HepG2 (cell line): ENCODE data around the gene PRSS48. TPM values are rescaled to one million over a fixed set of nuclear protein-coding genes. Genes with fewer than 3 reads are reported as not detected.

ENCODE experiments used
- CCAR2 ChIP-seq: fragments of 200-400 bp; formaldehyde crosslinking; optimal IDR thresholded peaks from 2 replicates; pipeline ENCODE3; 2018; ENCODE audit warnings: low read depth, mild to moderate bottlenecking, low read length, moderate library complexity
- E2F2 ChIP-seq: sonication (generic); formaldehyde crosslinking; IDR thresholded peaks from 2 replicates; pipeline ENCODE4 v1.4.0; 2020; ENCODE audit warnings: missing genetic modification reagents, borderline replicate concordance
- EP300 ChIP-seq, 3 experiments: sonication (generic) in 1 of 3; formaldehyde crosslinking in 1 of 3; IDR thresholded peaks; 2 replicates each; pipeline versions ENCODE4 v1.5.1 to v1.6.1; 2011 to 2020; ENCODE audit warnings: low read depth in 2 of 3, low read length in 2 of 3, borderline replicate concordance in 1 of 3, improper control_type of control experiment in 1 of 3, mild to moderate bottlenecking in 1 of 3, missing genetic modification reagents in 1 of 3, moderate library complexity in 1 of 3
- GATA4 ChIP-seq: sonication (generic); IDR thresholded peaks from 2 replicates; pipeline ENCODE4 v1.6.1; 2016; ENCODE audit warnings: antibody characterized with exemption, low read depth, borderline replicate concordance
- IRF1 ChIP-seq: sonication (generic); formaldehyde crosslinking; IDR thresholded peaks from 2 replicates; pipeline ENCODE4 v1.4.0; 2020; ENCODE audit warnings: low read depth, mild to moderate bottlenecking, missing genetic modification reagents
- ISX ChIP-seq: sonication (generic); formaldehyde crosslinking; conservative IDR thresholded peaks from 2 replicates; pipeline ENCODE4 v1.5.0; 2020; ENCODE audit warnings: missing genetic modification reagents
- PHF21A ChIP-seq: sonication (generic); formaldehyde crosslinking; IDR thresholded peaks from 2 replicates; pipeline ENCODE4 v1.5.0; 2020; ENCODE audit warnings: mild to moderate bottlenecking, missing genetic modification reagents
- POLR2AphosphoS5 ChIP-seq: IDR thresholded peaks from 2 replicates; pipeline ENCODE4 v1.6.1; 2012; ENCODE audit warnings: low read depth, low read length
- SMC3 ChIP-seq: IDR thresholded peaks from 2 replicates; pipeline ENCODE4 v1.6.1; 2011; ENCODE audit warnings: low read length, improper control_type of control experiment
- TGIF2 ChIP-seq: IDR thresholded peaks from 2 replicates; pipeline ENCODE4 v1.6.1; 2016; ENCODE audit warnings: control low read depth, missing compliant biosample characterization
- ZFP82 ChIP-seq: sonication (generic); formaldehyde crosslinking; IDR thresholded peaks from 2 replicates; pipeline ENCODE4 v1.5.1; 2020; ENCODE audit warnings: mild to moderate bottlenecking, missing genetic modification reagents, borderline replicate concordance
- ZNF253 ChIP-seq: sonication (generic); formaldehyde crosslinking; IDR thresholded peaks from 2 replicates; pipeline ENCODE4 v1.8.0; 2022; ENCODE audit warnings: mild to moderate bottlenecking, missing genetic modification reagents, borderline replicate concordance
- ZNF329 ChIP-seq: sonication (generic); formaldehyde crosslinking; IDR thresholded peaks from 2 replicates; pipeline ENCODE4 v1.9.0; 2021; ENCODE audit warnings: low read depth, mild to moderate bottlenecking, missing genetic modification reagents
- ZSCAN29 ChIP-seq: sonication (generic); formaldehyde crosslinking; conservative IDR thresholded peaks from 2 replicates; pipeline ENCODE4 v1.4.0; 2020; ENCODE audit warnings: mild to moderate bottlenecking, missing genetic modification reagents
- polyA plus RNA-seq, 8 experiments: library from polyadenylated mRNA; depleted of rRNA in 3 of 8; stranded (reverse) in 7 of 8; unstranded in 1 of 8; fragments of >200 nt; fragmentation: Illumina TruSeq in 4 of 8; extraction: Trizol in 4 of 8; gene quantifications; 2 replicates each; pipeline versions ENCODE4 v1.2.1 to v1.2.3, GENCODE V29; 2011 to 2016; ENCODE audit warnings: low read depth in 4 of 8, missing spikeins in 1 of 8, mixed read lengths in 1 of 8; ENCODE audit not compliant: insufficient read depth in 1 of 8
- total RNA-seq, 5 experiments: library from RNA; depleted of rRNA; stranded (reverse); fragments of >200 nt; fragmentation: Illumina TruSeq; extraction: Trizol; gene quantifications; 2 replicates each; pipeline ENCODE4 v1.2.3, GENCODE V29; 2016; ENCODE audit warnings: low read depth in 1 of 5

PRSS48 gene
- total and polyA plus RNA-seq, 2 of the 13 experiments (the other 11 are each of a cell fraction or from before 2014, with no cell fraction given) = not detected

- no peak for TF ChIP-seq ZFP82 (CRISPR knock-in tag)
- peak; percentile 68; the same call in 1 of the 2 replicates for TF ChIP-seq PHF21A
- no peak for TF ChIP-seq CCAR2
- TF ChIP-seq POLR2AphosphoS5 = peak; percentile 40; the same call in 1 of the 2 replicates
- no peak for TF ChIP-seq SMC3
- TF ChIP-seq ZNF329 = no peak
- TF ChIP-seq E2F2 (CRISPR knock-in tag) = no peak
- TF ChIP-seq ISX = peak; percentile 70; the same call in 1 of the 2 replicates
- no peak for TF ChIP-seq ZNF253 (CRISPR knock-in tag)
- TF ChIP-seq GATA4 = 0 out of 2 replicates have a peak, but pooled peaks have one; percentile 72
- TF ChIP-seq EP300 (IDR thresholded peaks at IDR 0.05; ENCODE audit: low read depth in 2 of 2, low read length in 2 of 2) = peak in 1 of 2 experiments; percentile 74; a peak in 2 of 4 replicates
- peak; percentile 51; the same call in 1 of the 2 replicates for TF ChIP-seq EP300 (CRISPR knock-in tag; IDR thresholded peaks at IDR 0.05; ENCODE audit: borderline replicate concordance)
- TF ChIP-seq IRF1 (CRISPR knock-in tag) = no peak
- peak; percentile 57; the same call in 1 of the 2 replicates for TF ChIP-seq ZSCAN29
- TF ChIP-seq TGIF2 (CRISPR knock-in tag) = no peak
Observed at GRCh38 chr4:151324124-151324751, 47.3 kb downstream of the PRSS48 start (continued).
